Activated CD4-positive, alpha-beta T cell treated with anti-CD3 and anti-CD28 coated beads, Interleukin-2, amount 10 ng/mL, durations not matched to agents 7 days and 5 days (primary cell): ENCODE data around the gene PARD3B. TPM values are rescaled to one million over a fixed set of nuclear protein-coding genes. Genes with fewer than 3 reads are reported as not detected.

Experiments
- CTCF ChIA-PET: fragments of 350-600 bp; sonication (Branson Sonifier 250); formaldehyde crosslinking; loops from one replicate; lab custom pipeline; 2021; ENCODE audit warnings: antibody characterized with exemption; lab: Charles Lee
- POLR2A ChIA-PET: fragments of 350-600 bp; sonication (Branson Sonifier 250); formaldehyde crosslinking; loops from one replicate; lab custom pipeline; 2021; ENCODE audit warnings: antibody characterized with exemption; lab: Charles Lee
- DNase-seq: peaks from one replicate; pipeline ENCODE4 v3.0.0-alpha.2; 2020
- H3K27ac Mint-ChIP-seq: one replicate; pipeline ENCODE4 v1.8.0; 2021; ENCODE audit warnings: mild to moderate bottlenecking, moderate library complexity, mixed read lengths
- H3K27me3 Mint-ChIP-seq: one replicate; pipeline ENCODE4 v1.8.0; 2021; ENCODE audit warnings: mixed read lengths
- H3K36me3 Mint-ChIP-seq: one replicate; pipeline ENCODE4 v1.8.0; 2021; ENCODE audit warnings: low read depth, mixed read lengths
- H3K4me1 Mint-ChIP-seq: one replicate; pipeline ENCODE4 v1.8.0; 2021; ENCODE audit warnings: mixed read lengths
- H3K4me3 Mint-ChIP-seq: one replicate; pipeline ENCODE4 v1.8.0; 2021; ENCODE audit warnings: mild to moderate bottlenecking, moderate library complexity, mixed read lengths
- H3K9me3 Mint-ChIP-seq: one replicate; pipeline ENCODE4 v1.8.0; 2021; ENCODE audit warnings: mixed read lengths
- total RNA-seq, 2 experiments: library from RNA; stranded (reverse); gene quantifications; one replicate each; pipeline ENCODE4 v1.2.3, GENCODE V29; 2021

Gene PARD3B
- total RNA-seq, 2 experiments from 2014 or later = 0.50 to 0.77 TPM

DNA sequence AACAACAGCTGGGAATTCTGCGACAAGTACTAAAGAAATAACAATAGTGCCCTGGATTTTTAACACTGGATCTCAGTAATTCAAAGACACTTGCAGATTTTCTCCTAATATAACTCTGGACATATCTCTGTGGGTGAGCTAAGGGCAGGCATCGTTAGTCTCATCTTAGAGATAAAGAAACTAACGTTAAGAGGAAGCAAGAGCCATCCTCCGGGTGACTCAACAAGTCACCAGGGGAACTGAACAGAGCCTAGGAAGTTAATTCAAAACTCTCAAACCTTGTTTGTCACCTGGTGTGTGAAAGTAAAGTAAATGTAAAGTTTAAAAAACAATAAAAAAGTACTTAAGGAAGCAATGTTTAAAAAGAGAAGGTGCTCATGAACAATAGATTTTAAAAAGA, 1095.4 kb downstream of the PARD3B start:
- Mint-ChIP-seq H3K4me3 (no peak overlapping the region), H3K27me3 (peaks cover 7% of the 10 kb centered on the region), H3K9me3 (peaks cover 3% of the 10 kb centered on the region), H3K4me1 (peaks cover 15% of the 10 kb centered on the region), H3K27ac (no peak overlapping the region), H3K36me3 (no peaks in the 10 kb centered on the region)
- POLR2A ChIA-PET = no interaction called here
- no peak for DNase-seq
- CTCF ChIA-PET = interaction anchor here (0.6 to 1.2 kb wide), 2 partner anchors 29 to 753 kb away, joined by 3 read pairs; no protein-coding TSS in a partner anchor

DNA sequence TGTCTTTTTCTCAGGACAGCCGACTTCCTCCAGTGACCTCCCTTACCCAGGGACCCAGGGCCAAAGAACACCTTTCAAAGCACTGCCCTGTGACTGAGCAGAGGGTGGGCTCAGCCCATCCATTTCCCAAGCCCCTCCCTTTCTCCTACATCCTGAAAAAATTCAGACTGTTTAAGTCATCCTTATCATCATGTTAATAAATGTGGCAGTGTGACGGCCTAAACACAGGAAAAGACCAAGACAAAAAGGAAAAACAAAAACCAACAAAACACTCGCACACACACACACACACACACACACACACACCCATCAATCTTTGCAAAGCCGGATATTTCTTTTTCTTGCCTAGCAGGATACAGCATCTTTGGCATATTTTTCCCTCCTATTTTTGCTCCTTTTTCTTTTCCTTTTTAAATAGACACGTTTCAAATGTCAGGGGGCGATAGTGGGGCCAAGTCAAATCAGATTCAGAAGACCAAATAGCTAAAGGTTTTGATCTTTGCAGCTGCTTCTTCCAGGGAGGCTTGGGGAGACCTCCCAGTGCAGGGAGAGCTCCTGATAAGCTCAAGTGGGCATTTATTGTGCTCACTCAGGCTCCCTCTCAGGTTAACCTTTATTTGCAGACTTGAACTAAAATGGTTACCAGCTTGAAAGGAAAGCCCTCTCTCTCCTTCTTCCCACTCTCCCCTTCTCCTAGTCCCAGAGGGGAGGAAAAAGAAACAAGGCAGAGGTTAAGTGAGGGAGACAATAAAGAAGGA, 1097.5 kb downstream of the PARD3B start:
- peaks cover 3% of the 10 kb centered on the region for H3K4me1 Mint-ChIP-seq
- H3K9me3 Mint-ChIP-seq = peaks cover 3% of the 10 kb centered on the region
- peaks cover 7% of the 10 kb centered on the region for H3K27me3 Mint-ChIP-seq
- no peak overlapping the region for H3K27ac Mint-ChIP-seq
- no peaks in the 10 kb centered on the region for H3K36me3 Mint-ChIP-seq
- no peak overlapping the region for H3K4me3 Mint-ChIP-seq
- CTCF ChIA-PET = interaction anchor here (1.0 kb wide), 1 partner anchor 20 kb away, joined by 3 read pairs; no protein-coding TSS in a partner anchor
- POLR2A ChIA-PET = interaction anchor here (0.7 kb wide), 1 partner anchor 20 kb away, joined by 3 read pairs; no protein-coding TSS in a partner anchor
- no peak for DNase-seq

DNA sequence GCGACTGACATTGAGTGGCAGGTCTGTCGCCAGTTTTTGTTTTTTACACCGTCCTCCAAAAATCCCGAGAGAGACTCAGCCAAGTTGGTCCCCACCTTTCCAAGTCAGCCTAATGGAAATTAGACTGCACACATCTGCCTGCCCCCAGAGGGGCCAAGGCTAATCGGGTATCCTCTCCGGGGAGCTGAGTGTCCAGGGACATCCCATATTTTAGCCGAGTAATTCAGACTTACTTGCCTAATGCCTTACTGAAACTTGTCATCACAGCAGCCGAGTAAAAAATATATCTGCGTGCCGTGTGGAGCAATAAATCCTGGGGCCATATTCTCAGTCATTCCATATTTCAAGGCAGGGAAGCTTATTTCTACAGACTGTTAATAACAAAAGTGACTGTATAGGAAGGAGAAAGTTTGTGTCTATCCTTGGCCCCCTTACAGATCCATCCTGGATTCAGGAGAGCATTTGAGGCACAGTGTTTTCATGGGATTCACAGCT, 1098.2 kb downstream of the PARD3B start:
- CTCF ChIA-PET = interaction anchor here (1.0 kb wide), 1 partner anchor 20 kb away, joined by 3 read pairs; no protein-coding TSS in a partner anchor
- no peak for DNase-seq
- H3K27ac Mint-ChIP-seq = no peak overlapping the region
- peaks cover 7% of the 10 kb centered on the region for H3K27me3 Mint-ChIP-seq
- H3K9me3 Mint-ChIP-seq = peaks cover 3% of the 10 kb centered on the region
- no peaks in the 10 kb centered on the region for H3K36me3 Mint-ChIP-seq
- POLR2A ChIA-PET = interaction anchor here (0.7 kb wide), 1 partner anchor 20 kb away, joined by 3 read pairs; no protein-coding TSS in a partner anchor
- H3K4me3 Mint-ChIP-seq = no peak overlapping the region
- H3K4me1 Mint-ChIP-seq = no peaks in the 10 kb centered on the region

DNA sequence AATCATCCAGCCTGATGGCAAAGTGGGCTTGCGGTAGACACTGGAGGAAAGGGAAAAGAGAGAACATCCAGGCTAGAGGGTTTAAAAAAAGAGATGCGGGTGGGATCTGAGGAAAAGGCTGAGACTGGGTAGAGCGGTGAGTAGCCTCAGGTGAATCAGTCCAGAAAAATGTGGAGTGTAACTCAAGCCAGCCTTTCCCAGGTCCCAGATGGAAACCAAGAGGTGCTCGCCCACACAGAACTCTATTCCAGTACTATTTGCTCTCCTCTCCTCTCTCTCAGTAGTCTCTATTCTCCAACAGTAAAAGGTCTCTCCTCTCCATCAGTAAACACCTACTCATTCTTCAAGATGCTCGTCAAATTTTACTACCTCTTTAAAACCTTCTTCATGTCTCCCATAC, 1098.7 kb downstream of the PARD3B start:
- CTCF ChIA-PET = interaction anchor here (1.1 to 1.8 kb wide), 2 partner anchors 15 to 83 kb away, joined by 3 to 5 read pairs; no protein-coding TSS in a partner anchor
- no peaks in the 10 kb centered on the region for H3K36me3 Mint-ChIP-seq
- H3K27ac Mint-ChIP-seq = no peak overlapping the region
- DNase-seq = no peak
- no peaks in the 10 kb centered on the region for H3K4me1 Mint-ChIP-seq
- H3K9me3 Mint-ChIP-seq = peaks cover 3% of the 10 kb centered on the region
- peaks cover 7% of the 10 kb centered on the region for H3K27me3 Mint-ChIP-seq
- no peak overlapping the region for H3K4me3 Mint-ChIP-seq
- POLR2A ChIA-PET = no interaction called here

DNA sequence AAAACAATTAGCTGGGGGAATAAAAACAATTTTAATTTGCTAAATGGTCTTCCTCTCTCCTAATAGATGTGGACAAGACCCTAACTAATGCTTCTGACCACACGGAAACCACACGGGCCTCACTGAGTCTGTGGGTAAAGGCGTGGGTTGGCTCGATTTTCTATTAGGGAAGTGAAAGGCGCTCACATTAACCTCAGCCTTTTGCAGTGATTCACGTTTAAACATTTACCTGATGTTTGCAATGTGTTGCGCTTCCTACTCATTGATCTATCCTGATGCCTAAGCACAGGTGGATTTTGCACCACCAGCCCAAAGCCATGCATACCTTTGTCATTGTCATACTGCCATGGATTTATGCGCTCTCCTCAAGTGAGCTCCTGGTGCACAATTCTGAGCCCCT, 1101.4 kb downstream of the PARD3B start:
- no peaks in the 10 kb centered on the region for H3K36me3 Mint-ChIP-seq
- no peaks in the 10 kb centered on the region for H3K9me3 Mint-ChIP-seq
- no peaks in the 10 kb centered on the region for H3K4me1 Mint-ChIP-seq
- ChIA-PET CTCF (no interaction called here), POLR2A (interaction anchor here (0.6 kb wide), 1 partner anchor 463 kb away, joined by 10 read pairs; no protein-coding TSS in a partner anchor)
- no peak overlapping the region for H3K4me3 Mint-ChIP-seq
- peaks cover 5% of the 10 kb centered on the region for H3K27me3 Mint-ChIP-seq
- H3K27ac Mint-ChIP-seq = no peak overlapping the region
- DNase-seq = no peak

DNA sequence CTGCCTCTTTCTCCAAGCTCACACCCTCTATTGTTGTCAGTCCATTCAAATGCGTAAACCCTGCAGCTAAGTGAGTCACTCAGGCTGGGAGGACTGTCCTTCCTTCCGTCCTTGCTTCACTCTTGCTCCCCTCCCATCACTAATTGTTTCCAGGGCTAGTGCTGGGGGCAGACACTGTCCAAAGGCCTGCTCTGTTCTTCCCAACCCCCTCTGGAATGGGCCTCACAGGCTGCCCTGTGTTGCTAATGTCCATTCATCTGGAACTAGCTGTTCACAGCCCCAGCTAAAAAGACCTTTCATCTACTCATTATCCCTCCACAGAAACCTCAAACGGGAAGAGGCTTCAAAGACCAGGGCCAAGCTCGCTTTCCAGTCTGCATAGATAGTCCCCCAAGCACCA, 1105.2 kb downstream of the PARD3B start:
- CTCF ChIA-PET = interaction anchor here (1.4 kb wide), 1 partner anchor 12 kb away, joined by 4 read pairs; no protein-coding TSS in a partner anchor
- POLR2A ChIA-PET = no interaction called here
- no peak overlapping the region for H3K27ac Mint-ChIP-seq
- no peak for DNase-seq
- no peaks in the 10 kb centered on the region for H3K4me1 Mint-ChIP-seq
- H3K27me3 Mint-ChIP-seq = no peaks in the 10 kb centered on the region
- no peak overlapping the region for H3K4me3 Mint-ChIP-seq
- no peaks in the 10 kb centered on the region for H3K9me3 Mint-ChIP-seq
- H3K36me3 Mint-ChIP-seq = no peaks in the 10 kb centered on the region

DNA sequence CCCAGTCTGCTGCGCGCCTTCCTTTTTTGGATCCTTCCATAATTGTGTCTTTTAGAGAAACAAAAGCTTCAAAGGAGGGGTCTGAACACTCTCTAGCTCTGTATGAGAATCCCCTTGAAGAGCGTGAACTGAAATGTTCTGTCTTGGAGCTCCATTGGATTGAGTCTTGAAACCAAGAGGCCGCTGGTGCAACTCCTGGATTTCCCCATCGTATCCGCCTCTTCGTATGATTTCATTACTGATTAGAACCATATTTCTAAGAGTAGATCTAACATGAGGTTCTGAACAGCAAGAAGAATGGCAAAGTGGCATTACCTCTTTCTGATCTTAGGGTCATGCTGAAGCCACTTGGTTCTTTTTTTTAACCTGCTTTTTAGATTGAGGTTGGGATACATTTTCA, 1105.7 kb downstream of the PARD3B start:
- no peak for DNase-seq
- ChIA-PET CTCF (interaction anchor here (0.9 to 1.4 kb wide), 3 partner anchors 11 to 1388 kb away, joined by 3 to 8 read pairs (median 4); no protein-coding TSS in a partner anchor), POLR2A (no interaction called here)
- no peaks in the 10 kb centered on the region for H3K4me1 Mint-ChIP-seq
- H3K36me3 Mint-ChIP-seq = no peaks in the 10 kb centered on the region
- H3K27me3 Mint-ChIP-seq = no peaks in the 10 kb centered on the region
- H3K9me3 Mint-ChIP-seq = no peaks in the 10 kb centered on the region
- H3K4me3 Mint-ChIP-seq = no peak overlapping the region
- no peak overlapping the region for H3K27ac Mint-ChIP-seq

DNA sequence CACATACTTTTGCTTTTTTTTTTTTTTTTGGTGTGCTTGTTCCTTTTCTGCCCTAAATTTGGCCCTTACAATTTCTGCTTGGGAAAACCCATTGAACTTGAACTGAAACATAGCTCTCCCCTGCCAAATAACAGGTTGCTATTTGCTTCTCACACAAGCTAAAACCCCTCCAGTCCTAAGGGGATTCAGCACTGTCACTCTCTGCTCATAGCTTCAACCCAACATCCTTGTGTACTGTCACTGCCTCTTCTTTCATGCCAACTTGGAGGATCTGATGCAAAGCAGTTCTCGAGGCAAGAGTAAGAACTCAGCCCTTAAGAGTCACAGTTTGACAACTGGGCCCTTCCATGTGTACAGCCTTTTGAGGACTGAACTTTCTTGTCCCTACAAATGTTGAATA, 1106.4 kb downstream of the PARD3B start:
- Mint-ChIP-seq H3K4me3 (no peak overlapping the region), H3K36me3 (no peaks in the 10 kb centered on the region), H3K27ac (no peak overlapping the region), H3K4me1 (no peaks in the 10 kb centered on the region), H3K9me3 (no peaks in the 10 kb centered on the region), H3K27me3 (no peaks in the 10 kb centered on the region)
- ChIA-PET CTCF (interaction anchor here (0.7 to 1.1 kb wide), 5 partner anchors 9 to 1388 kb away, joined by 3 to 8 read pairs (median 3); no protein-coding TSS in a partner anchor), POLR2A (no interaction called here)
- DNase-seq = no peak

DNA sequence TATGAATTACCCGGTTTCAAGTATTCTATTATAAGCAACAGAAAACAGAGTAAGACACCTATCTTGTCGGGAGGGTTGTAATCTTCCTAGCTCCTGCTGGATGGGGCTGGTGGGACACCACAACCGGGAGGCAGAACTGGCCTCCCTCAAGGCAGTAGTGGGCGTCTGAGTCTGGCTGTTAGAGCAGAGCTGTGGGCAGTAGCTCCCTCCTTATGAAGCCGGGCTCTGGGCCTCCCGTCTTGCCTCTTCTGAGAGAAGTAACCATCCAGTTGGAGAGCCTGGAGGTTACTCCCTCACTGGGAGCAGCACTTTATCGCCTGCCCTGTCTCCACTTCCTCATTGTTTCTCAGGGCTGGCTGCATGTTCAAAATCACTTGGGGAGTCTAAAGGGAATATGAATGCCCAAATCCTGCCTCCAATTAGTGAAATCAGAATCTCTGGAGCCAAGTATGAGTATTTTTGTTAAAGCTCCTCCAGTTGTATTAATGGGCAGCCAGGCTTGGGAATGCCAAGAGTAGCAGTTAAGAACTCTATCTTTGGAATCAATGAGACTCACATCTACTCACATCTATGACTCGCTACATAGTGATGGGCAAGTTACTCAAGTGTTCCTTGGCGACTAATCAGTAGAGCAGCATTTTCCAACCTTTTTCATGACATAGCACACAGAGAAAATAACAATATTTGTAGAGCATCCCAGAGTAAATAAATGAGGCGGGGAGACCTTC, 1109.8 kb downstream of the PARD3B start:
- Mint-ChIP-seq H3K4me3 (no peak overlapping the region), H3K4me1 (peaks cover 3% of the 10 kb centered on the region), H3K36me3 (no peaks in the 10 kb centered on the region), H3K27me3 (peaks cover 3% of the 10 kb centered on the region), H3K27ac (no peak overlapping the region), H3K9me3 (no peaks in the 10 kb centered on the region)
- DNase-seq = no peak
- ChIA-PET CTCF (no interaction called here), POLR2A (no interaction called here)

DNA sequence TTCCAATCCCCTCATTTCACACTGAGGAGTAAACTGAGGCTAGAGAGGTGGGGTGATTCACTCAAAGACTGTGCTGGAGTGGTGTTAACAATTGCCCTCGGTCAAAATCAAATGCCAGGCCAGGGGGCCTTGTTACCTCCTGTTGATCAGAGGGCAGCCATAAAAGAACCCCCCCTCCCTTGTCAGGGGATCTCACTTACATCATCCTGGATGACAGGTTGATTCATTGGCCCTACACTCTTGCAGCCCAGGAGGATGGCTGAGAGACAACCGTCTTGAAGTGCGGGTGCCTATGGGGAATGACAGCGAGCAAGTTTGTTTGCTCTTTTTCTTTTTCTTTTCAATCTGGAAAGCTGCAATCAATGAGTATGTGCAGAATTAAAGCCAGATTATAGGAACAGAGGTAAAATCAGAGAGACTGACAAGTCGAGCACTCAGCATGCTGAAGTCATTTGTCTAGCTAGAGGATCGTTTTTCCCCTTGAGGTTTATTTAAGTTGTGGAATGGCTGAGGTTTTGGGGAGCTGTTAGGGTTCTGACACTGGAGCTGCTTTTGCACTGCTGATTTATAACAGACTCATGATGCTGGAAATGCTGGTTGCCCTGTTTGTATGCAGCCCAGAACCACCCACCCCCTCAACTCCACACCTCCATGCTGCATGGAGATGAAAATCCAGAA, 1110.6 kb downstream of the PARD3B start:
- CTCF ChIA-PET = no interaction called here
- POLR2A ChIA-PET = no interaction called here
- H3K27me3 Mint-ChIP-seq = peaks cover 3% of the 10 kb centered on the region
- H3K9me3 Mint-ChIP-seq = no peaks in the 10 kb centered on the region
- H3K4me1 Mint-ChIP-seq = peaks cover 12% of the 10 kb centered on the region
- no peak overlapping the region for H3K27ac Mint-ChIP-seq
- no peaks in the 10 kb centered on the region for H3K36me3 Mint-ChIP-seq
- no peak for DNase-seq
- no peak overlapping the region for H3K4me3 Mint-ChIP-seq

DNA sequence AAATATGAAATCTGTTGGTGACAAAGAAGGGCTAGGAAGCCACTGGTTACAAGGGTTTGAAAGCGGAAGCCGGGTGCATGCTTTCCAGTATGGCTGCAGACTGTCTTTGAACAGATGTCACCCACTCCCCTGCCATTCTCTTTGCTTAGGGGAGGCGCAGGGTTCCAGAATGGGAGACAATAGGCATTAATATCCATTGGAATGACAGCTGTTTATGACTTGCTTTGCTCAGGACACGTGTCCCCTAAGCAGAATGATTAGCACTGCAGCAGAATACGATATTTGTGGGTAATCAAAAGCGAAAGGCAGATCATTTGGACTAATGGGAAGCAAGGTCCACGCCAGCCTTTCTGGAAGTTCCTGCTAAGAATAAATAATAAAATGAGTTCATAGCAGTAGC, 1111.2 kb downstream of the PARD3B start:
- CTCF ChIA-PET = no interaction called here
- POLR2A ChIA-PET = no interaction called here
- no peak overlapping the region for H3K27ac Mint-ChIP-seq
- H3K4me3 Mint-ChIP-seq = no peak overlapping the region
- H3K9me3 Mint-ChIP-seq = no peaks in the 10 kb centered on the region
- peaks cover 3% of the 10 kb centered on the region for H3K27me3 Mint-ChIP-seq
- no peaks in the 10 kb centered on the region for H3K36me3 Mint-ChIP-seq
- no peak for DNase-seq
- peaks cover 17% of the 10 kb centered on the region for H3K4me1 Mint-ChIP-seq

DNA sequence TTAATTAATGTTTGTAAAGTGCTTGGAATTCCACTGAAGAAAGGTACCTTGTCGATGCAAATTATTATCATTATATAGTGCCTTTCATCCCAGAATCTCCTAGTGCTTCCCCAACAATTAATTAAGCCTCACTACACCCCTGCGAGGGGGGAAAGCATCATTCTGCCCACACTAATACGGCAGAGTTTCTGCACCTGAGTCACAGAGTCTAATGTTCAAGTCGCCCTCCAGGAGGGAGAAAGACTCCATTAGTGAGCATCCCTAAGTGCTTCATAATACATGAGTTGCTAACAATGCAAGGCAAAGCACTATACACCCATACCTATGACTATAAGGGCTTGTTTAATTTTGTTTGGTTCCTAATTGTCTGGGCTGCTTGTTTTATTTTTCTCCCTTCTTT, 1111.7 kb downstream of the PARD3B start:
- peaks cover 3% of the 10 kb centered on the region for H3K27me3 Mint-ChIP-seq
- H3K27ac Mint-ChIP-seq = no peak overlapping the region
- ChIA-PET POLR2A (no interaction called here), CTCF (no interaction called here)
- DNase-seq = no peak
- H3K4me3 Mint-ChIP-seq = no peak overlapping the region
- H3K36me3 Mint-ChIP-seq = no peaks in the 10 kb centered on the region
- H3K4me1 Mint-ChIP-seq = peaks cover 19% of the 10 kb centered on the region
- no peaks in the 10 kb centered on the region for H3K9me3 Mint-ChIP-seq
